NAMALWA (cell line): ENCODE measurements around the gene MMP15.
A peak's percentile ranks its signal among the peaks of the same experiment; 100 is the strongest.

Experiments
- DNase-seq: peaks from one replicate; pipeline ENCODE4 v3.0.0-alpha.2; 2015; ENCODE audit warnings: low spot score

Gene MMP15

GRCh38 chr16:58019866-58020538 lies 5.6 kb upstream of the MMP15 start:
- no peak for DNase-seq

- DNase-seq = peak; percentile 83
These were observed 4.7 kb upstream of the MMP15 start for GRCh38 chr16:58020628-58021521.

- no peak for DNase-seq
These were observed 3.6 kb upstream of the MMP15 start for GRCh38 chr16:58021661-58022551.

DNA sequence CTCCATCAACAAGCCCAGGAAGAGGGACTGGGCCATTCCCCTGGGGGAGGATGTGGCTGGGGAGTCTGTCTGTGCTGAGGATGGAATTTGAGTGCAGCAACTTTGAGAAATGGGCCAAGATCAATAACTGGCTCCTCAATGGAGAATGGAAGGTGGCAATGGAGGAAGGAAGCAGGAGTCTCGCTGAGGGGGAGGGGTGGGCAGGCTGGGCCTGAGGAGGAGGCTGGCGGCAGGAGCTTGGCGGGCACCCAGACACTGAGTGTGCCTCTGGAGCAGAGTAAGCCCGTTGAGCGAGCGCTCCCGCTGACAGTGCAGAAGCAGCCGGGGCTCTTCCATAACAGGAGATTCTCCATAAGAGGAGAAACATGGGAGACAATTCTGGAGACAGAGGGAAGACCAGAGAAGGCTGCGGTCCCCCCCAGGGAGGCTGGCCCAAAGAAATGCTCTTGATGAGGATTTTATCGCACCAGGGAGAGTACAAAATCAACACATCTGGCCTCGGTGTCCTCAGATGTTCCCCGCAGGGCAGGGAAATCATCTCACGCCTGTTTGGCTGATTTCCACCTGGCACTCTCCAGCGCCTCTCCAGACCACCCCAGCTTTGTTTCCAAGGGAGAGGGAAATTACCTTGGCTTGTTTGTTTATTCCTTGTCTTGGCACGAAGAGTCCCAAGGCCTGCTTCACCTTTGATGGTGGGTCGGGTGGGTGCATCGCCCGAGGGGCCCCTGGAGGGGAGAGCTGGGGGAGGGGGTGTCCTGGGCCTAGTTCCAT lies 2.8 kb upstream of the MMP15 start:
- DNase-seq = no peak

GRCh38 chr16:58024486-58025350 lies 836 bp upstream of the MMP15 start:
- DNase-seq = no peak

DNA sequence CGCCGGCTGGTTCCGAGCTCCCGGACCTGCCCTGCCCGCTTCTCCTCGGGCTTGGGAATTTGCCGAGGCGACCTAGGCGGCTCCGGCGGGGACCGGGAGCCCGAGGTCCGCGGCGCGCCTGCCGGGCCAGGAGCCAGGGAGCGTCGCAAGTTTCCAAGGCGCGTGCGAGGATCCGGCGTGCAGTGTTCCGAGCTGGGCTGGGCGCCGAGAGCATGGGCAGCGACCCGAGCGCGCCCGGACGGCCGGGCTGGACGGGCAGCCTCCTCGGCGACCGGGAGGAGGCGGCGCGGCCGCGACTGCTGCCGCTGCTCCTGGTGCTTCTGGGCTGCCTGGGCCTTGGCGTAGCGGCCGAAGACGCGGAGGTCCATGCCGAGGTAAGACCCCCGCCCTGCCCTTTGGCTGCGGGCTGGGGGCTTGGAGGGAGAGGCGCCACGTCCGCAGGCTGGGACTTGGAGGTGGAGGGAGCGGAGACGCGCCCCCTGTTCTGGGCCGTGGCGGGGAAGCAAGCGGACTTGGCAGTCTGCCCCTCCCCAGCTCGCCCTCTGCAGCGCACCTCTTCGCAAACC lies 668 bp downstream of the MMP15 start:
- DNase-seq = no peak

GRCh38 chr16:58026705-58027160 lies 1.2 kb downstream of the MMP15 start:
- DNase-seq = no peak

- DNase-seq = no peak
These were observed 1.8 kb downstream of the MMP15 start for GRCh38 chr16:58027161-58027915.

GRCh38 chr16:58027916-58028455 lies 2.4 kb downstream of the MMP15 start:
- no peak for DNase-seq

DNA sequence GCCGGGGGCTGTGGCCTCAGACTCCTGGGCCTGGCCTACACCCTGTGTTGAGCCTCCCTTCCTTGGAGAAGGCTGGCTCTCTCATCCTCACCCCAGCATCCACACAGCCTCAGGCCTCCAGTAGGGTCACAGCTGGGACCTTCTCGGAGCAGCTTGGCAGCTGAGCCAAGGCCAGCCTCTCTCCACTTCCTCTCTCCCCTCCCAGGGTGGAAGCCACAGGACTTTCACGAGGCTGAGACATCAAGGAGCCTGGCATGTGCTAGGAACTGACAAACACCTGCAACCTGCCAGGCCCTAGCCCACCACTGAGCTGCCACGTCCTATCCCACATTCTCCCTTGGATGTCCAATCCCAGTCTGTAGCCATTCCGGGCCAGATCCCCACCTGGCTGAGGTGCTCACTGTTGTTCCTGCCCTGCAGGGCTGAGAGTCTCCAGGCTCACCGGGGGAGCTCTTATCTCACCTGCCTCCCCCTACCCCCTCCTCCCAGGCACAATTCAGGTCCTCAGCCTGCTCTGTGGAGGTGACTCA lies 3.1 kb downstream of the MMP15 start:
- no peak for DNase-seq

DNA sequence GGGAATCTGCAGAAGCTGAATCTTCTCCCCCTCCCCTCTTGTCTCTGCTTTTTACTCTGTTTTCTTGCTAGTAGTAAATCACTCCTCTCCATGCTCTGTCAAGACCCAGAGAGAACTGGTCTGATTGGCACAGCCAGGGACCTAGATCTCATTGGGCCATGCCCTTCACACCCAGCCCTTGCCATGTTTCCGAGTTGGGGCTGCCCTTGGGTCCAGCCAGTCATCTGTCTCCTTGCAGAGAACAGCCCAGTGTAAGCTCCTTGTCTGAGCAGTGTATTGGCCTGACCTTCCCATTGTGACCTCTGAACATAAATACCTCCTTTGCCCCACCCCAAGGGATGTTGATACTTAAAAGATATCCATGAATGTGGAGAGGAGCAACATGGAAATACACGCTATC lies 3.9 kb downstream of the MMP15 start:
- no peak for DNase-seq

DNA sequence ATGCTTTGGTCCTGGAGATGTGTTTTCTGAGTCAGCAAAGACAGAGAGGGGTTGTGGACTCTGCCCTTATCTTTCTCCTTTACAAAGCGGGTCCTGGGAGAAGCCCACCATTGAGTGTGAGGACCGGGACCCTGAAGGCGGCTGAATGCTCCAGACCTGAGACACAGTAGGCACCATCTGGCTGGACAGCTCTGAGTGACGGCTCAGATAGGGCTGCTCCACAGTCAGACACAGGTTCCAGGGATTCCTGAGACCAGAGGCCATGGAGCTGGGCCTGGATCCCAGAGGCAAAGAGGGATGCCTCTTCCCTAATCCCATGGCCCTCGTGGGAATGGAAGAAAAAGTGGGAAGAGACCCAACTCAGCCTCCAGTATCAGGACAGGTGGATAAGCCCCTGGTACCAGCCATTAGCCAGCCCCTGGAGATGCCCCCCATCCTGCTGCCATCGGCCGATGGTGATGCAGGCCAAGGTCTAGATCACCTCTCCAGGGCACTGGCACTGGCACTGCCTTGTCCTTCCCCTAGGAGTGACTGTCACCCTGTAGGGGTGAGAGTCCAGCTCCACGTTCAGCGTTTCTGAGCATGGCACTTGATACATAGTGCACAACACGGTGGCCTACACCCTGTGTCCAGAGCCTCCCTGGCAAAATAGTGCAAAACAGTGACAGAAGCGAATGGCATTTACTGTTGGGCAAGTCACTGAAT lies 4.7 kb downstream of the MMP15 start:
- no peak for DNase-seq

GRCh38 chr16:58031016-58031800 lies 5.7 kb downstream of the MMP15 start:
- DNase-seq = no peak

DNA sequence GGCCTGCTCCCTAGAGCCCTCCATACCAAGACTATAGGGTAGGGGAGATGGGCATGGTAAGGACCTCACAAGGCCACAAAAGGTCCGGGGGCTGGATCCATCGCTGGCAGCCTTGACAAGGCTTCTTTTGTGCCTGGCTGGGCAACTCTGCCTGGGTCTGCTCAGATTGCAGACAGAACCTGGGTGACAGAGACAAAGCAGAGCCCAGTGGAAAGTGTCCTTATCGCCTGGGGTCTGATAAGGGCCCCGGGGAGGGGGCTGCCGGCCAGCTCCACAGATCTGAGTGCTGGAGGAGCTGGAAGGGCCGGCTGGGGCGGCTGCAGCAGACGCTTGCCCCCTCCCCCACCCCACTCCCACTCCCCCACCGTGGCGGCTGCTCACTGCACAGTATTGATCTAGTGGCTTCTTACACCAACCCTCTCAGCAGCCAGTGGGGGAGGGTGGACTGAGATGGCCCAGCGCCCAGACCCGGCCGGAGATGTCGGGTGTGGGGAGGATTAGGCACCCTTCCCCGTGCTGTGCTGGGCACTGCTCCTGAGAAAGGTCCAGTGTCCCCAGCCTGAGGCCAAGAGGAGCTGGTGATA lies 7.2 kb downstream of the MMP15 start:
- no peak for DNase-seq

DNA sequence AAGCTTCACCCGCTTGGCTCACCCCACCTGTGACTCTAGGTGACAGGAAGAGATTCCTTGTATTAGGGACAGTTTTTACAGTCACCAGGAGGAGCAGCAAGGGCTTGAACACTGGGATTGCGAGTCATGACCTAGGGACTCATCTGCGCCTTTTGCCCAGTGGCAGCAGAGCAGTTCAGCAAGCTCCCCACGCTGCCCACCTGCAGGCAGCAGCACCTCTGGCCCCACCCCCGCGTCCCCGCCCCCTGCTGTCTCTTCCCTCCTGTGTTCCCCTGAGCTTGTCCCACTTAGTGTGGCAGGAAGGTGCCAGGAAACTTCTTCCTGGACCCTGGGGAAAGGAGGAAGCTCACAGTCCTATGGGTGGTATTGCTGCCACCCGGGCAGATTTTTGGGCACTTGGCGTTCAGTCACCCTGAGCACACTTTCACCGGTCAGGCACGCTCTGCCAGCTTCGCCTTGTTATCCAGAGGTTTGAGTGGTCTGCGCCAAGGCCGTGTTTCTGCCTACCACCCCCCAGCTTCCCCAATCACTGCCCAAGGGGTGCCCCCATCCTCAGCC lies 8.7 kb downstream of the MMP15 start:
- peak; percentile 21 for DNase-seq

DNA sequence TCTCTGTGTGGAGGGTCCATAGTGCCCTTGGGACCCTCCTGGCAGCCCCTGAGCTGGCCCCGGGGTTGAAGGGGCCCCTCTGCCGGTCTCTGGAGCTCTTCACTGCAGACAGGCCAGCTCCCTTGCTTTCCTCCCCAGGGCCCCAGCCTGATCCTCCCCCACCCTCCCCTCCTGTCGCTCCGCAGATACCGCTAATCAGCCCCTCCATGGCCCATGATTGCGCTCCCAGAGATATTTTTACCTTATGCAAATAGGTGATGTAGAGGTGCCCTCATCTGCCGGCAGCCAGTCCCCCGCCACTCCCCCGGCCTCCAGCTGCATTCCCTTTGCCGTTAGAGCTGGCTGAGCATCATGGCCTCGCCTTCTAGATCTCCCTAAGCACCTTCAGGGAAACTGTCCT lies 9.2 kb downstream of the MMP15 start:
- peak; percentile 76 for DNase-seq
